Stimulated activated CD8-positive, alpha-beta memory T cell treated with anti-CD3 and anti-CD28 coated beads, Interleukin-7, amount 100 ng/mL, for 48 hours (primary cell): Measurements from ENCODE around the gene BCL2L11.

Experiments used
- DNase-seq, 2 donors: peaks; one replicate each; pipeline ENCODE4 v3.0.0-alpha.2; 2020; ENCODE audit warnings: low read depth in 1 of 2; ENCODE audit errors: extremely low read depth in 1 of 2

BCL2L11 gene

DNA sequence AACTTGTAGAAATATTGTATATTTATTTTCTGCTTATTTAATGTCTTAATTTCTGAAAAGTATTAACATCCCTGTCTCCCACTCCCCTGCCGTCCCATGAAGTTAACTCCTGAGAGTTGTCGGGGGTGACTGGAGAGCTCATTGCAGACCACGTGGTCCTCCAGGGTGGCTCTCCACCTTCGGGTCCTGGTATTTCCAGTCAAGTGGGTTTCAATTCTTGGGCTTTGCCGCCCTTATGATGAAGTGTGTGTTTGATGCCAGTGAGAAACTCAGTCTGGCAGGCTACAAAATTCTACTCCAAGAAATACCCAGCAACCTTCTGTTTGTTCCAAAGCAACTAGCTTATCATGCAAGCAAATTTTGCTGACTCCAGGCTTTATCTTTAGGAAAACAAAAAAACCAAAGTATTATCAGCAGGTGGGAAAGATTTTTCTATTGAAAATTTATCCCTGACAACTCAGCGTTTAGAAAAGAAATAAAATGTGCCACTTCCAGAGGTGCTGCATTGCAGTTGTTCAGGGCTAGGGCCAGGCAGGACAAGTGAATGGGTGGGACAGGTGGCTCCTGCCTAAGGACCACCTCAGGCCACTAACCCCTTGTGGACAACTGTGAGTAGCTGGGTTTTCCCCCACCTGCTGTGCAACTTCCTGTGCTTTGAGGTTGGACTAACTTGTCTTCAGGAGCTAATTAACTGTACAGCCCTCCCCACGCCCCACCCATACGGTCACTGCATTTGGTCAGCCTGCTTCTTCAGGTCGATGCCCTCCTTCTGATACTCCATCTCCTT, 46.6 kb downstream of the BCL2L11 start:
- no peak for DNase-seq

- no peak for DNase-seq
Measured at GRCh38 chr2:111167863-111168162, 47.1 kb downstream of the BCL2L11 start.

DNA sequence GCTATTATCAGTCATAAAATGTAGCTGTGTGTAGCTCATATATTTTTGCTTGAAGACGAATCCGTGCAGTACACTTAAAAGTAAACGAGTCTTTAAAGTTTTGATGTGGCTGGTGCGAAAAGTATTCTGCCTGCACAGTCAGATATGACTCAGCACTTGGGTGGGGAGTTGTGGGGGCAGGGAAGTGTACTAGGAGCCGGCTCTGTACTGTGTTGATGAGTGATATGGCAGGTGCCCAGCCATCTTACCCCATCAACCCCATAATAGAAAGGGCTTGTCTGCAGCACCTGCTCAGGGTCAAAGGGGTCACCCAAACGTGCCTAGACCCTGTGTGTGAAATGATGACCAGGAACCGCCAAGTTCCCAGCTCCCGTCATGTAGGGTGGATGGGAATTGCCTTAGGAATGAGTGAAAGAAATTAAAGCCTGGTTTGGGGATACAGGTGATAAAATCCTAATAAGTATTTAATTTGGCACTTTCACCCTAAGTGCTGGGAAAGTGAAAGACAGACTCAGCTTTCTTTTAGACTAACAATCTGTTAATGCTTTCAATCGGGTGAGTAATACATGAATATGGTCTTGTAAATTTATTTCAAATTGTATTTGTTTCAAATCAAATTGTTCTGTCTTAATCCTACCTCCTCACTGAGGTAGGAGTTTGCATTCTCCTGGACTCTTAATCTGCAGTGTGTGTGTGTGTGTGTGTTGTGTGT, 48.0 kb downstream of the BCL2L11 start:
- peak; percentile 43 to 75 for DNase-seq

DNA sequence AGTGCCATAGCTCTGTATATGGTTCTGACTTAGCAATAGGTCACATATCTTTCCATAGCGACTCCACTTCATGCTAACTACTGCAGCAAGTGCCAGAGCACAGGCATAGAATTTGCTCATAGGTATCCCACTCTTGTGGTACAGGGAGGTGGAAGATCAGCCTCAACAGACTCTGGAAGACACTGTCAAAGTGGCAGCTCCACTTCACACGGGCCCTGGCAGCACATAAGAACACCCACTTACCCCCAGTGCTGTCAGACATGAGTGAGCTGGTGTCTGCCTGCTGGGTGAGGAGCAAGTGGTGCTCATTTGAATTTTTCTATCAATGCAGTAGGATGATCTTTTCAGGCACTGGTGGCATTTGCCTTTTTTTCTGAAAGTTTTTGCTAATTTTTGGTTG, 48.6 kb downstream of the BCL2L11 start:
- DNase-seq, result no peak

GRCh38 chr2:111169924-111170323, 49.2 kb downstream of the BCL2L11 start:
- no peak for DNase-seq

DNA sequence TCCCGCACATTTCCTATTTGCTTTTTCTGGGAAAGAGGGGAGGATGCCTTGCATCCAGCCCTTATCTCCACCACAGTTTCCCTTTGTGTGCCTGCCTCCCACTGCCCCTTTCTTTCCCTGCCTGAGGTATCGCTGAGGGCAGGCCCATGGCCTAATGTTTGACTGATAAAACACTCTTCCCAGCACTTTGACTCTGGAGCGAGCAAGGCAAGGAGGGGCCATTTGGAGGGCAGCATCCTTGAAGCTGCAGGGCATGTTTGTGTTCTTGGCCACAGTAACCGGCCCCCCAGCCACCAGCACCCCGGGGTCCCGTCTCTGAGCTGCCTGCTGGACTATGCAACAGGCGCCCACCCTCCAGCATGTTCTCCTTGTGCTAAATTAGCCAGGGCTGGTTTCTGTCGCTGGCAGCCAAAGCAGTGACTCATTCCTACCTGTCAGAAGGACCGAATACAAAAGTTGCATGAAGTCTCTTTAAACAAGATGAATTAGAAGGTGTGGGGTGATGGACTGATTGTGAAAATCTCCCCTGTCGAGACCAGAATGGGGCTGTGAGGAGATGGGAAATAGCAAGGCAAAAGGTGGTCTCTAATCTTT, 50.7 kb downstream of the BCL2L11 start:
- DNase-seq, result no peak

DNA sequence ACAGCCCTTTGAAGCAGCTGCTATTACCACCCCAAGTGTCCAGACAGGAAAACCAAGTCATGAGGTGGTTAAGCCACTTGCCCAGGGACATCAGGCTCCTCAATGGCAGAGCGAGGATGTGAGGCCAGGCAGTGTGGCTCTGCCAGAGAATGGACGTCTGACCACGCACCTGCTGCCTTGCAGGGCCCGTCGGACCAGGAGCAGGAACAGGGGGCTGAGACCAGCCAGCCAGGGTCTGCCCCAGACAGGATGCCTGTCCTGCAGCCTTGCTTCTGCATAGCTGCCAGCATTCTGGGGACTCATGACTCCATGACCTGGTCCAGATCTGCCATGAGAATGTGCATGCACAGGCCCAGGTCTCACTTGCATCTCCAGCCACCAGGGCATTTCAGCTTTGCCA, 52.0 kb downstream of the BCL2L11 start:
- DNase-seq, result no peak

GRCh38 chr2:111173338-111173737, 52.6 kb downstream of the BCL2L11 start:
- DNase-seq, result no peak

- no peak for DNase-seq
Measured at GRCh38 chr2:111173856-111174255, 53.1 kb downstream of the BCL2L11 start.

DNA sequence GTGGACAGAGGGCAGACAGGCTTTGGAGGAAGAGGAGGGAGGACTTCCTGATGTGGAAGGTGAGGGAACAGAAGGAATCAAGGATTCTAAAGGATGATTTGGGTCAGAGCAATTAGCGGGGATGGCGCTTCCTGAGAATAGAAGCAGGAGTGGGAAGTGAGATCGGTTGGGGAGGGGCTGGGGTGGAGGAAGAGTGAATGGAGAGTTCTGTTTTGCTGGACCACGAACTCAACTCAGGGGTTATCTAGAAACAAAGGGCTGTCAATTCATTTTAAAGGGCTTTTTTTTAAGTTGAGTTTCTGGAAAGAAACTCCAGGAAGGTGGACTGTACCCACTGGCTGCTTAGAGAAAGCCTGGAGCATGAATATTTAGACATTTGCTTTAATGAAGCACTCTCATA, 54.9 kb downstream of the BCL2L11 start:
- DNase-seq, result no peak

DNA sequence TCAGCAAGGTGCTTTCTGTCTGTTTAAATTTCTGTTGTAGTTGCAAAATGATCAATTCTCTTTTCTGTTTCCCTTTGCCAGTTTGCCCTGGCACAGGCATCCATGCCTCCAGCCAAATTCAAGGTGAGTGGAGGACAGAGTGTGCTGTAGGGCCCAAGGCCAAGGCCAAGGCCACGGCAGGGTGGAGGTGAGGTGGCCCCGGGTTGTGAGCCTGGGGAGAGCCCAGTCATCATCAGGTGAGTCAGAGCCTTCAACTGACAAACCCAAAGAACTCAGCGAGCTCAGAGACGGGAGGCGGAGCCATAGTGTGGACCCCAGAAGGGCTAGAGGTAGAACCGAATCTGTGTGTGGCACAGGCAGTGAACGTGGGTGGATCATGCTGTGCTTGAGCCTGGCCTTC, 55.7 kb downstream of the BCL2L11 start:
- DNase-seq, result no peak

GRCh38 chr2:111176867-111177266, 56.2 kb downstream of the BCL2L11 start:
- no peak for DNase-seq

- no peak for DNase-seq
Measured at GRCh38 chr2:111178296-111178695, 57.6 kb downstream of the BCL2L11 start.

DNA sequence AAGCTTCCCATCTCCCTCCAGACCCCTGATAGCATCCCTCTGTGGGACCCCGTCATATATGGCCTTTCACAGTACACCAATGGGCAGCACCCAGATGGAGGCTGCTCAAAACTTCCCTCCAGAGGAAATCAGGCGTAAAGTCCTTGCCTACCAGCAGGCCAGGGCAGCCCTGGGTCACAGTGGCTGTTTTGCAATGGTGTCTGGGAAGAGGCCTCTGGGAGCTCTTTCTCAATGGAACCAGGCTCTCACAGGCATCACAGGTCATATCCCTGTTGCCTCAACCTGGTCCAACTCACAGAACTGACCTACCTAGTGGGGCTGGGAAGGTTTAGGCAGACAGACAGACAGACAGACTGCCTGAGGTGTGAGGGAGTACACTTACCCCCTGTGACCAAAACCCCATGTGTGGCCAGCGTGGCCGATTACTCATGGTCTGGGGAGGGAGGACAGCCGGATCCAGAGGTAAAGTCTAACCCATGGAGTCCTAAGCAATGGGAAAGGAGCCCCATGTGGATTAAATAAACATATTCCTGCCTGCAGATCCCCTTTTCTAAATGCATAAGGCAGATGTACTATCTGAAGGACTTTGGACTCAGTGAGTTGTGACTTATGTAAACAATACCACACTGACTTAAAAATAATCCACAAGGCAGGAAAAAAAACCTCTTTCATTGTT, 58.2 kb downstream of the BCL2L11 start:
- DNase-seq, result no peak

- no peak for DNase-seq
Measured at GRCh38 chr2:111182121-111182520, 61.4 kb downstream of the BCL2L11 start.

- DNase-seq, result no peak
Measured at GRCh38 chr2:111182740-111183139, 62.0 kb downstream of the BCL2L11 start.

DNA sequence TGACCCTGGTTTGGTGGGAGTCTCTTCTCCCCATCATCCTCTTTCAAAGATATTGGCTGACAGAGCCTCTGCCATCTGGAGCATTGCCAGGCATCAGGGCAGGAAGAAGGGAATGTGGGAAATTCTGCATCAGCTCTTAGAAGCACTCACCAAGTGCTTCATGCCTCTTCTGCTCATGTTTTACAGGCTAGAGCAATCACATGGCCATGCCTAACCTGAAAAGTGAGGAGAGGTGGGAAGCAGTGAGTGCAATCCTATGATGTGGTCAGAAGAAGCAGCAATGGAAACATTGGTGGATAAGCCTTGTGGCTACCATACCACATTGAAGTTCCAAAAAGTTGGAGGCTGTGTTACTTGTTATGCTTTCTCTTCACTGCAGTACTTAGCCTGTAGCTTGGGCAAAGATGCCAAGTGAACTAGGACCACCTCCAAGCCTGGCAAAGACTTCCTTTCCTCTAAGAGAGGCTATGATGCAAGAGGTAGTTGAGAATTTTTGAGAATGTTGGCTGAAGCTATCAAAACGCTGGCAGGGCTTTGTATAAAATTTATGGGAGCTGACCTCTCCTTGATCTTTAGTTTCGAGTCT, 64.1 kb downstream of the BCL2L11 start:
- no peak for DNase-seq

- DNase-seq, result no peak
Measured at GRCh38 chr2:111185361-111186022, 64.8 kb downstream of the BCL2L11 start.

DNA sequence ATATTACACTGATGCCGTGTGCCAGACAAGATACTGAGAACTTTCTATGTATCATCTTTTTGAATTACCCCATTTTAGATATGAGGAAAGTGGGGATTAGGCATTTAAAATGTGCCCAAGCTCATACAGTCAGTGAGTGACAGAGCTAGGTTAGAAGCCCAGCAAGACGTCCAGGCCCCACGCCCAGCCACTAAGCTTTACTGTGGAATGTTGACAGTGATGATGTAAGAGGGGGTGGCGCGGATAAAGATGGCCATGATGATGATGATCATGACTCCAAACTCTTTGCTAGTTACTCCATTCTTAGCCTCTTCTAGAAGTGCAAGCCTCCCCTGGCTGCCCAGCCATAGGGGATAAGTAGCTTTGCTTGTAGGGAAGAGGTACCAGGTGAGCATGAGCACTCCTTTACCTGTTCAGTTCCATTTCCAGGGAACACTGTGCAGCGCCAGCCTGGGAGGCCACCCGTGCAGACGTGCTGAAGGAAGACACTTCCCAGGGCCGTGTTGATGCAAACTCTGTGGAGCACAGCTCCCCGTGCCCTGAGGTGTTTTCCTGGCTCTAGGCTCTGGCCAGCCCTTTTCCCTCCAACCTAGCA, 65.5 kb downstream of the BCL2L11 start:
- DNase-seq, result no peak

DNA sequence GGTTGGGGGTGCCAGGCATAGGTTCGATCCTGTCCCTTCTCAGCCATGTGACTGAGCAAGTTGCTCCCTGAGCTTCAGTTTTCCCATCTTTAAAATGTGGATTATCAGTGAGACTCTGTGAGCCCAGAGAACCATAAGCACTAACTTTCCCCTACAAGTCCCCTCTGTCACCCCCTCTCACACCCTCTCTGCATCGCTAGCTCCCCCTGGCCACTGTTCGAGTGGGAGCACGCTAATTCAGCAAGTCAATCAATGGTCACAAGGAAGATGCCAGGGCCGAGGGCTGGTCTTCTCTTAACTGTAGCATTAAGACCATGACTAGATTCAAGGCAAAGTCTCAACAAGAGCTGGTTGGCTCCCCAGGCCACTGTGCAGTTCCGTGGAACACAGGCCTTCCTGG, 66.2 kb downstream of the BCL2L11 start:
- no peak for DNase-seq
